Activated naive CD8-positive, alpha-beta T cell (primary cell): Measurements from ENCODE around the gene KCMF1.

ENCODE experiments used
- H3K27ac Mint-ChIP-seq: one replicate; pipeline ENCODE4 v1.8.0; 2021; ENCODE audit warnings: mixed read lengths
- H3K27me3 Mint-ChIP-seq: one replicate; pipeline ENCODE4 v1.8.0; 2021; ENCODE audit warnings: mixed read lengths
- H3K36me3 Mint-ChIP-seq: one replicate; pipeline ENCODE4 v1.8.0; 2021; ENCODE audit warnings: mixed read lengths
- H3K4me1 Mint-ChIP-seq: one replicate; pipeline ENCODE4 v1.8.0; 2021; ENCODE audit warnings: low read depth, mixed read lengths
- H3K4me3 Mint-ChIP-seq: one replicate; pipeline ENCODE4 v1.8.0; 2021; ENCODE audit warnings: mild to moderate bottlenecking, mixed read lengths
- H3K9me3 Mint-ChIP-seq: one replicate; pipeline ENCODE4 v1.8.0; 2021; ENCODE audit warnings: low read depth, mixed read lengths

The KCMF1 gene

GRCh38 chr2:84970868-84971509, at the start of gene KCMF1:
Gene KCMF1 (plus strand): TSS chr2:84971161. CDS start chr2:84971452, 291 bp downstream.
- H3K4me1 Mint-ChIP-seq, result peaks cover 49% of the 10 kb centered on the region
- H3K9me3 Mint-ChIP-seq, result no peaks in the 10 kb centered on the region
- H3K27me3 Mint-ChIP-seq, result no peaks in the 10 kb centered on the region
- H3K4me3 Mint-ChIP-seq, result peak within 1 kb of the TSS; percentile 100
- peak within 1 kb of the TSS; percentile 100 for H3K27ac Mint-ChIP-seq
- H3K36me3 Mint-ChIP-seq, result peaks cover 11% of the 10 kb centered on the region

DNA sequence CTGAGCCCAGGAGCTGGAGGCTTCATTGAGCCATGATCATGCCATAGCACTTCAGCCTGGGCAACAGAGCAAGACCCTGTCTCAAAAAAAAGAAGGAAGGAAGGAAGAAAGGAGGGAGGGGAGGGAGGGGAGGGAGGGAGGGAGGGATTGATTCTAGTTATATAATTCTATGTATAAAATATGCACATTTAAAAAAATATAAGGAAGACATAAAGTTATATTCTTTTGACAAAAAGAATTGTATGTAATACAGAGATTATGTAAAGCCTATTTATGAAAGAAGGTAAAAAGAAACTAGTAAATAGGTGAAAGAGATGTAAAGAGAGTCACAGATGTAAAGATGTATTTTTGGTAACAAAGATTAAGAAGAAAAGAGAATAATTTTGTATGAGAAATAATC, 48.0 kb upstream of the KCMF1 start:
- Mint-ChIP-seq H3K27ac (no peak overlapping the region), H3K9me3 (no peaks in the 10 kb centered on the region), H3K4me1 (peaks cover 65% of the 10 kb centered on the region), H3K4me3 (no peak overlapping the region), H3K27me3 (no peaks in the 10 kb centered on the region), H3K36me3 (no peaks in the 10 kb centered on the region)

DNA sequence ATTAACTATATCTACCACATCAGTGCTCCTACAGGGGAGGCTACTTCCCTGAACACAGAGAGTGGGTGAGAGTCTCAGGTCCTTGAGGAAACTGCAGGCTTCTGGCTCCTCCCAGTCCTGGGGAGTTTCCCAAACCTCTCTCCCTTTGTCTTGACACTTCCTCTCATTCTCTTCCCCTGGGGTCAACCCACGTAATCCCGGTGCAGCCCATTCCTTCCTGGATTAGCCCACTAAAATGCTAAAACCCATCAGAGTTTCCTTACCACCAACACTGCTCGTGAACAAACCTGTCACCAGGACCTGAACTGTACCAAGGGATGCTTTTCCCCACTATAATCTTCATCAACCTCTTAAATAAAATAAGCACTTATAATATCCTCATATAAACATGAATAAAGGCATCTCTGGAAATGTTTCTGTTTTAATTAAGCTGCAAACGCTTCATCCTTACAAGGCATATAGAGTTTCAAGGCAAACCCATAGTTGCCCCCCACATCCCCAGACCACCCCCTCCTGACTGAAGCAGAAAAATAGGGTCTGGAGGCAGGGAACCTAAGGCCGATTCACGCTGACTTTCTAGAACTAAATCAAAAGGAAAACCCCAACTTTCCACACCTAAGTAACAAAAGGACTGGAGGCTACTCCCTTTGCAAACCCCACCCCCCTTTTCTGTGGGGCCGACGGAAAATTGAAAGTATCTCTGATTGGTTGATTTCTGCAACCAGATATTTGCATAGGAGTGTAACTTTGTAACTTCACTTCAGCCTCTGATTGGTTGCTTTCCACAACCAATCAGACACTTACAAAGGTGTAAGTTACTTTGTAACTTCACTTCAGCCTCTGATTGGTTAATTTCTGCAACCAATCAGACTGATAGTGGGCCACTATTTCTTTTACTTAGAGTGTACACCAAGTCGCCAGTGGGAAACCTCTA, 46.5 kb upstream of the KCMF1 start:
- Mint-ChIP-seq H3K4me1 (peaks cover 53% of the 10 kb centered on the region), H3K4me3 (peak overlapping the region; percentile 60), H3K27ac (peak overlapping the region; percentile 90)

DNA sequence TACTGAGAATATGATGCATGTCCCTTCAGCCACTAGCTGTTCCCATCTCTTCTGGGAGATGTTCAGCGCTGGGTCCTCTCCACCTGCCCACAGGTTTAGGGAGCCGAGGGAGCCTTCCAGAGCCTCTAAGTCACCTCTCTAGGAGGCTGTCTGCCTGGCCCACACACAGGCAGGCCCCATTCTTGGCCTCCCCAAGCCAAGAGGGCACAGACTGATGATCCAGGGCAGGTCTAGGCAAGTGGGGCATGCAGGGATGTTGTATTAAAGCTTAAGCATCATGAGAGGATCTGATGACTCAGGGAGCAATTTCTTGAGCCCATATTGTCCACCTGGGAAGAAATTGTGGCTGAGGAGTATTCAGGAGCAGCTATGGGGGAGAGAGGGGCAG, 45.6 kb upstream of the KCMF1 start:
- H3K4me1 Mint-ChIP-seq, result peaks cover 47% of the 10 kb centered on the region

More for the DNA sequence above, 46.5 kb upstream of the KCMF1 start:
- no peaks in the 10 kb centered on the region for H3K36me3 Mint-ChIP-seq
- H3K9me3 Mint-ChIP-seq, result no peaks in the 10 kb centered on the region
- no peaks in the 10 kb centered on the region for H3K27me3 Mint-ChIP-seq

DNA sequence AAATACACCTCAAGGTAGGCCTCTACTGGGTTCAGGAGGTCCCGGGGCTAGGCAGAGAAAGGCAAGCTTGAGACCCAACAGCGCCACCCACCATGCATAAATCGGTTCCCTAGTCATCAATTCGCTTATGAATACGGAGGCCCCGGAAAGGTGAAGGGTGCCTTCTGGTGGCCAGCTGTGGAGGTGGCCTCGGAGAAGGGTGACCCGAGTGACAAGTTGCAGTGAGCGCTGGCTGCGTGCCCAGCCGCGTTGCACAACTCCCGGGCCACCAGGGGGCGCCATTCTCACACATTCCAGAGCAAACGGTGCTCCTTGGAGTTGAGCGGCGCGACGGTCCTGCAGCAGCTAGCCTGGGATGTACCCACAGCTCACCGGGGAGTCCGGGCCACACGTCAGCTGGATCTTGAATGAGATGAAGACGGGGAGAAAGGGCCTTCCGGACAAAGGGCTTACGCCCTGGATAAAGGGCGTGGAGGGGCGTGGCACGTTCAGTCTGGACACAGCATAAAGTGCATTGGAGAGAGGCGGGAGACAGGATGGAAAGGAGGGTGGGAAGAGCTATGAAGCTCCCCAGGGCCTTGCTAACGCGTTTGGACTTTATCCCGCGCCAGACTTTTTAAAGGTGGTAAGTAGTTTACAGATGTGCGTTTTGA, 45.1 kb upstream of the KCMF1 start:
- H3K27me3 Mint-ChIP-seq, result no peaks in the 10 kb centered on the region
- no peaks in the 10 kb centered on the region for H3K36me3 Mint-ChIP-seq
- H3K4me1 Mint-ChIP-seq, result peaks cover 45% of the 10 kb centered on the region
- H3K27ac Mint-ChIP-seq, result peak overlapping the region; percentile 95
- peak overlapping the region; percentile 98 for H3K4me3 Mint-ChIP-seq
- H3K9me3 Mint-ChIP-seq, result no peaks in the 10 kb centered on the region

More for the DNA sequence above, 45.6 kb upstream of the KCMF1 start:
- peak overlapping the region; percentile 95 for H3K27ac Mint-ChIP-seq
- H3K4me3 Mint-ChIP-seq, result peak overlapping the region; percentile 98
- H3K9me3 Mint-ChIP-seq, result no peaks in the 10 kb centered on the region
- H3K36me3 Mint-ChIP-seq, result no peaks in the 10 kb centered on the region
- H3K27me3 Mint-ChIP-seq, result no peaks in the 10 kb centered on the region

GRCh38 chr2:84927275-84927627, 43.7 kb upstream of the KCMF1 start:
- no peaks in the 10 kb centered on the region for H3K27me3 Mint-ChIP-seq
- no peaks in the 10 kb centered on the region for H3K9me3 Mint-ChIP-seq
- H3K4me1 Mint-ChIP-seq, result peaks cover 50% of the 10 kb centered on the region
- H3K4me3 Mint-ChIP-seq, result peak overlapping the region; percentile 98
- peak overlapping the region; percentile 95 for H3K27ac Mint-ChIP-seq
- no peaks in the 10 kb centered on the region for H3K36me3 Mint-ChIP-seq

DNA sequence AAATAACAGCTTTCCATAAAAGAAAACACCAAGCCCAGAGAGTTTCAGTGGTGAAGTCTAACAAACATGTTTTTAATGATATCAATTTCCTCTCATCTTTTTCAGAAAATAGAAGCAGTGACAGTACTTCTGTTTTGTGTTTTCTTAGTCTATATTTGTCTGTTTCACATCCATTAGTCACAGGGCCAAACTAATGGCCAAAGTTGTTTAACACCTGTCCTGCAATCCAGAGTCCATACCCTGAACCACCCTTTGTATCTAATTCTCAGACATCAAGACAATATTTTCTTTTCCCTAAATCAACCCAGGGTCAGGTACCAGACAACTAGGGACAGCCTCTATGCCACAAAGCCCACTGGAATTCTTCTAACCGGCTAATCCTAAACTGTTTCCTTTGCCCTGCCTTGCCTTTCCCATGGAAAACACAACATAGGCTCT, 39.6 kb upstream of the KCMF1 start:
- Mint-ChIP-seq H3K4me1 (peaks cover 40% of the 10 kb centered on the region), H3K4me3 (peak overlapping the region; percentile 6), H3K27ac (peak overlapping the region; percentile 64), H3K36me3 (no peaks in the 10 kb centered on the region), H3K27me3 (no peaks in the 10 kb centered on the region), H3K9me3 (no peaks in the 10 kb centered on the region)

DNA sequence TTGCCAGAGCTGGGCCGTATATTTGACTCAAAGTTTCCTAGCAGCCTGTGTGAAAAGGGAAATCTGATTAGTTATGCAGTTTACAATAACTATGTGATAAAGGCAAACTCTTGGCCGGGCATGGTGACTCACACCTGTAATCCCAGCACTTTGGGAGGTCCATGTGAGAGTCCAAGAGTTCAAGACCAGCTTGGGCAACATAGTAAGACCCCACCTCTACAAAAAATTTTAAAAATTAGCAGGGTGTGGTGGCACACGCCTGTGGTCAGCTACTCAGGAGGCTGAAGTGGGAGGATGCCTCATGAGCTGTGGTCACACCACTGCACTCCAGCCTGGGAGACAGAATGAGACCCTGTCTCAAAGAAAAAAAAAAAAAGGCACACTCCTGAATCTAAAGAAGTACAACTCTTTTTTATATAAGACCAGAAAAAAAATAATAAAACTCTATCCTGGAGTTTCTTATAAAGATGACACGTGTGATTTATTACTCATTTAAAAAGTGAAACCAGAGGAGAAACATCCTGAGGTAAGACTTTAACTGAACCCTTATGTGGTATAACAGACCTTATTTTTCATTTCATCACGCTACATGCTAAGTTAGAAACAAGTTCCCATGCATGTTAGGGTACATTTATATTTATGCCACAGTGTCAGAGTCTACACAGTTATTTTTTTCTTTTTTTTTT, 32.6 kb upstream of the KCMF1 start:
- H3K9me3 Mint-ChIP-seq, result no peaks in the 10 kb centered on the region
- H3K4me1 Mint-ChIP-seq, result peaks cover 60% of the 10 kb centered on the region
- peaks cover 5% of the 10 kb centered on the region for H3K36me3 Mint-ChIP-seq
- peak overlapping the region; percentile 100 for H3K27ac Mint-ChIP-seq
- no peaks in the 10 kb centered on the region for H3K27me3 Mint-ChIP-seq
- peak overlapping the region; percentile 49 for H3K4me3 Mint-ChIP-seq

DNA sequence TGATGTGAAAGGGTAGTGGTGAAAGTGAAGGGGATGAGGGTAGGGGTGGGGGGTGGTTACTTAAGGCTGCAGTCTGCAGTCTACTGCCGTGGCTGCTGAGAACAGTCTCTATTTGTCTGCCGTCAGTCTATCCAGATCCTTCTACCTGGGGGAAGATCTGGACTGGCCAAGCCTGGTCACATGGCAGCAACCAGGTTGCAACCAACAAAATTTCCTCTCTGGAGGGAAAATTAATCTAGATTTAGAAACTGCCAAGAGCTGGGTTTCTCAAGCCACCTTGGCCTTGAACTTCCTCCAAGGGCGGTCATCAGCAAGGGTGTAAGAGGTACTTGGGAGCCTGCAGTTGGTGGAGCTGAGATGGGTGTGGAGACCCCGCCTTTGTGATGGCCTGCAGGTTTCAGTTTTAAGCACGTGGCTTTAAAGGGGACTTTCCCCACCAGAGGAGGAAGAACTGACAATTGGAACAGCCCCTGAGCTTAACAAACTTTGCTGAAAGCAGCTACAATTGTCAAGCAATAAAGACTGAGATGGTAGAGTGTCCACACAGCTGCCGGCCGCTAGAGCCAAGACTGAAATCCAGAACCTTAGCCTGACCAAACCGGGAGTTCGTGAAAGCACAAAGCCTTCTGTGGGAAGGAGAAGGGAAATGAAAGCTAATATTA, 31.4 kb upstream of the KCMF1 start:
- H3K4me3 Mint-ChIP-seq, result peak overlapping the region; percentile 83
- H3K36me3 Mint-ChIP-seq, result peaks cover 5% of the 10 kb centered on the region
- no peaks in the 10 kb centered on the region for H3K27me3 Mint-ChIP-seq
- peaks cover 62% of the 10 kb centered on the region for H3K4me1 Mint-ChIP-seq
- H3K27ac Mint-ChIP-seq, result peak overlapping the region; percentile 100
- H3K9me3 Mint-ChIP-seq, result no peaks in the 10 kb centered on the region

DNA sequence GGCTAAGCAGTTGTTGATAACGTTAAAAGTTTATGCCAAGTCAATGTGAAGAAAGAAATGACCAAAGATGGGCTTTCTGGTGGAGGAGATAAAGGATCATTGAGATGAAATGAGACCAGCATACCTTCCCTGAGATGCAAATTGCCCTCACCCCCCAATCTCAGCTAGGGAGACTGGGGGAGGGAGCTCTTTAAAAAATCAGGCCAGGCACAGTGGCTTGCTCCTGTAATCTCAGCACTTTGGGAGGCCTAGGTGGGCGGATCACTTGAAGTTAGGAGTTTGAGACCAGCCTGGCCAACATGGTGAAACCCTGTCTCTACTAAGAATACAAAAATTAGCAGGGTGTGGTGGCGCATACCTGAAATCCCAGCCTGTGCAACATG, 30.9 kb upstream of the KCMF1 start:
- H3K4me1 Mint-ChIP-seq, result peaks cover 67% of the 10 kb centered on the region
- no peaks in the 10 kb centered on the region for H3K27me3 Mint-ChIP-seq
- H3K27ac Mint-ChIP-seq, result peak overlapping the region; percentile 100
- H3K4me3 Mint-ChIP-seq, result peak overlapping the region; percentile 83
- no peaks in the 10 kb centered on the region for H3K9me3 Mint-ChIP-seq
- H3K36me3 Mint-ChIP-seq, result peaks cover 6% of the 10 kb centered on the region

- H3K27ac Mint-ChIP-seq, result peak overlapping the region; percentile 41
- peaks cover 71% of the 10 kb centered on the region for H3K4me1 Mint-ChIP-seq
- H3K9me3 Mint-ChIP-seq, result no peaks in the 10 kb centered on the region
- H3K27me3 Mint-ChIP-seq, result no peaks in the 10 kb centered on the region
- H3K4me3 Mint-ChIP-seq, result no peak overlapping the region
- peaks cover 7% of the 10 kb centered on the region for H3K36me3 Mint-ChIP-seq
Measured at GRCh38 chr2:84940831-84941412, 30.0 kb upstream of the KCMF1 start.

DNA sequence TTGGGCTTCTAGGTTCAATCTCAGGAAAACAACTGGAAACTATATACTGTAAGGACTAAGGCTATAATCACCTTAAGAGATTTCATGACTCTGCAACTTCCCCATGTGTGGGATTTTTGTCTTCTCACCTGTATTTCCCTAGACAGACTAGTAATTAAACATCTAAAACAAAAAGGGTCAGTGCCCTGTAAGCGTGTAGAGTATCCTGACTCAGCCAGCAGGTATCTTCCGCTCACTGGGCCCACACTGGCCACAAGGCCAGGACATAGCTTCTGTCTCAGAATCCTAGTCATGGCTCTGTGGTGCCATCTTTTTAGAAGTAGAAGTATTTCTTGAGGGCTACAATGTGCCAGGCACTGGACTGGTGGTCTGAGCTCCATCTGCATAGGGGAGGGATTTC, 28.8 kb upstream of the KCMF1 start:
- H3K27ac Mint-ChIP-seq, result no peak overlapping the region
- H3K9me3 Mint-ChIP-seq, result no peaks in the 10 kb centered on the region
- peaks cover 7% of the 10 kb centered on the region for H3K36me3 Mint-ChIP-seq
- peaks cover 71% of the 10 kb centered on the region for H3K4me1 Mint-ChIP-seq
- no peaks in the 10 kb centered on the region for H3K27me3 Mint-ChIP-seq
- no peak overlapping the region for H3K4me3 Mint-ChIP-seq

DNA sequence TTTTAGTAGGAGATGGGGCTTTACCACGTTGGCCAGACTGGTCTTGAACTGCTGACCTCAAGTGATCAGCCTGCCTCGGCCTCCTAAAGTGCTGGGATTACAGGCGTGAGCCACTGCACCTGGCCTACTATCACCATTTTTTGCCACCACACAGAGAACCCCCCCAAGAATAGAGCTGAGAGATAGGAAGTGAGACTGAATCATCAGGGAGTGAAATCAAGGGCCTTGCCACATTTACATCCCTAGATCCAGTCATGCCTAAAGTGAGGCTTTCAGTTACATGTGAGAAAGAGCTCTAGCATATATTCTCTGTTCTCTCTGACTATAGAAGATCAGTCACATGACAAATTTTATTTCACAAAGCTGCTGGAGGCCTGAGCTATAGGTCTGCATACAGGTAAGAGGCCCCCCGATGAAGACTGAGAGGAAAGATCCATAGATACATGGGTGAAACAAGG, 28.0 kb upstream of the KCMF1 start:
- peaks cover 7% of the 10 kb centered on the region for H3K36me3 Mint-ChIP-seq
- H3K27me3 Mint-ChIP-seq, result no peaks in the 10 kb centered on the region
- no peaks in the 10 kb centered on the region for H3K9me3 Mint-ChIP-seq
- peak overlapping the region; percentile 82 for H3K4me3 Mint-ChIP-seq
- peaks cover 68% of the 10 kb centered on the region for H3K4me1 Mint-ChIP-seq
- H3K27ac Mint-ChIP-seq, result peak overlapping the region; percentile 96
